H9 (cell line): Measurements from ENCODE around the gene FOXO1. TPM values are rescaled to one million over a fixed set of nuclear protein-coding genes. Genes with fewer than 3 reads are reported as not detected.

Experiments used
- DNase-seq: peaks from one replicate; pipeline ENCODE4 v3.0.0-alpha.2; 2017
- H2AFZ ChIP-seq: one replicate; pipeline ENCODE4 v1.6.1; 2013; ENCODE audit warnings: mild to moderate bottlenecking, low read length, control low read depth, moderate library complexity
- H2AK5ac ChIP-seq: 2 replicates; pipeline ENCODE4 v1.6.1; 2013; ENCODE audit warnings: low read length, control low read depth, mixed read lengths; ENCODE audit not compliant: insufficient read length
- H2BK120ac ChIP-seq: one replicate; pipeline ENCODE4 v1.6.1; 2013; ENCODE audit warnings: low read depth, mild to moderate bottlenecking, low read length, control low read depth, inconsistent platforms; ENCODE audit not compliant: poor library complexity, severe bottlenecking
- H2BK12ac ChIP-seq: 2 replicates; pipeline ENCODE4 v1.6.1; 2013; ENCODE audit warnings: low read length, control low read depth, mixed read lengths, low read depth; ENCODE audit not compliant: insufficient read length
- H2BK15ac ChIP-seq: 2 replicates; pipeline ENCODE4 v1.6.1; 2013; ENCODE audit warnings: low read depth, low read length, control low read depth
- H2BK20ac ChIP-seq: one replicate; pipeline ENCODE4 v1.6.1; 2013; ENCODE audit warnings: low read depth, mild to moderate bottlenecking, low read length, control low read depth, inconsistent platforms; ENCODE audit not compliant: poor library complexity, severe bottlenecking
- H2BK5ac ChIP-seq: 2 replicates; pipeline ENCODE4 v1.6.1; 2013; ENCODE audit warnings: low read length, control low read depth, mixed read lengths; ENCODE audit not compliant: insufficient read length
- H3K14ac ChIP-seq: 2 replicates; pipeline ENCODE4 v1.6.1; 2013; ENCODE audit warnings: low read length, control low read depth; ENCODE audit not compliant: insufficient read depth
- H3K18ac ChIP-seq: 2 replicates; pipeline ENCODE4 v1.6.1; 2013; ENCODE audit warnings: low read depth, mild to moderate bottlenecking, mixed read lengths, low read length, control low read depth; ENCODE audit not compliant: insufficient read length
- H3K23ac ChIP-seq: 2 replicates; pipeline ENCODE4 v1.6.1; 2013; ENCODE audit warnings: low read length, control low read depth, mixed read lengths, low read depth; ENCODE audit not compliant: insufficient read length
- H3K23me2 ChIP-seq: 2 replicates; pipeline ENCODE4 v1.6.1; 2013; ENCODE audit warnings: low read depth, mild to moderate bottlenecking, mixed read lengths, low read length, control low read depth; ENCODE audit not compliant: insufficient read length, poor library complexity, severe bottlenecking
- H3K27ac ChIP-seq: 2 replicates; pipeline ENCODE4 v1.5.1; 2013; ENCODE audit warnings: low read length, control low read depth, mixed read lengths, low read depth; ENCODE audit not compliant: insufficient read length
- H3K27me3 ChIP-seq: 2 replicates; pipeline ENCODE4 v1.6.1; 2013; ENCODE audit warnings: low read length, control low read depth, inconsistent platforms; ENCODE audit not compliant: insufficient read depth
- H3K4ac ChIP-seq: 2 replicates; pipeline ENCODE4 v1.6.1; 2013; ENCODE audit warnings: low read depth, mild to moderate bottlenecking, control low read depth, inconsistent platforms, low read length, moderate library complexity
- H3K4me1 ChIP-seq: 2 replicates; pipeline ENCODE4 v1.6.1; 2013; ENCODE audit warnings: low read length, control low read depth, inconsistent platforms; ENCODE audit not compliant: insufficient read depth
- H3K4me2 ChIP-seq: 2 replicates; pipeline ENCODE4 v1.6.1; 2013; ENCODE audit warnings: low read length, control low read depth, mixed read lengths; ENCODE audit not compliant: insufficient read length, insufficient read depth
- H3K56ac ChIP-seq: 2 replicates; pipeline ENCODE4 v1.6.1; 2013; ENCODE audit warnings: low read depth, mild to moderate bottlenecking, mixed read lengths, low read length, control low read depth; ENCODE audit not compliant: insufficient read length
- H3K79me1 ChIP-seq: 2 replicates; pipeline ENCODE4 v1.6.1; 2013; ENCODE audit warnings: low read depth, mild to moderate bottlenecking, moderate library complexity, low read length, control low read depth, inconsistent platforms; ENCODE audit not compliant: insufficient read depth, poor library complexity, severe bottlenecking
- H3K79me2 ChIP-seq: 2 replicates; pipeline ENCODE4 v1.6.1; 2013; ENCODE audit warnings: low read length, control low read depth, inconsistent platforms; ENCODE audit not compliant: insufficient read depth
- H3K9ac ChIP-seq: 2 replicates; pipeline ENCODE4 v1.6.1; 2013; ENCODE audit warnings: low read length, control low read depth, mixed read lengths; ENCODE audit not compliant: insufficient read length; ENCODE audit errors: extremely low read depth
- H3K9me3 ChIP-seq: one replicate; pipeline ENCODE4 v1.6.1; 2013; ENCODE audit warnings: low read depth, low read length, inconsistent platforms; ENCODE audit not compliant: control insufficient read depth
- H3T11ph ChIP-seq: one replicate; pipeline ENCODE4 v1.6.1; 2013; ENCODE audit warnings: mild to moderate bottlenecking, low read length, control low read depth, inconsistent platforms
- H4K20me1 ChIP-seq: one replicate; pipeline ENCODE4 v1.6.1; 2013; ENCODE audit not compliant: control insufficient read depth, insufficient read length, insufficient read depth
- H4K5ac ChIP-seq: 2 replicates; pipeline ENCODE4 v1.6.1; 2013; ENCODE audit warnings: low read depth, mild to moderate bottlenecking, mixed read lengths, low read length, control low read depth; ENCODE audit not compliant: insufficient read length
- H4K8ac ChIP-seq: replicated peaks from 2 replicates; pipeline ENCODE4 v1.6.1; 2013; ENCODE audit warnings: low read length, control low read depth, mixed read lengths, low read depth; ENCODE audit not compliant: insufficient read length
- H4K91ac ChIP-seq: 2 replicates; pipeline ENCODE4 v1.6.1; 2013; ENCODE audit warnings: low read depth, mild to moderate bottlenecking, moderate library complexity, mixed read lengths, low read length, control low read depth; ENCODE audit not compliant: insufficient read length
- H3K27ac Mint-ChIP-seq, 3 experiments: 2 replicates in 2 of 3; 3 replicates in 1 of 3; pipeline ENCODE4 v1.8.0; 2020 to 2021; ENCODE audit warnings: mixed read lengths in 3 of 3, mild to moderate bottlenecking in 1 of 3, moderate library complexity in 1 of 3
- H3K27me3 Mint-ChIP-seq: 2 replicates; pipeline ENCODE4 v1.8.0; 2021; ENCODE audit warnings: low read depth, mild to moderate bottlenecking, moderate library complexity, mixed read lengths
- H3K36me3 Mint-ChIP-seq, 3 experiments: 2 replicates in 2 of 3; 3 replicates in 1 of 3; pipeline ENCODE4 v1.8.0; 2020 to 2021; ENCODE audit warnings: low read depth in 3 of 3, mixed read lengths in 3 of 3; ENCODE audit not compliant: insufficient read depth in 1 of 3
- H3K4me1 Mint-ChIP-seq, 2 experiments: 2 replicates each; pipeline ENCODE4 v1.8.0; 2020; ENCODE audit warnings: mixed read lengths in 2 of 2
- H3K4me3 Mint-ChIP-seq, 2 experiments: 2 replicates in 1 of 2; 3 replicates in 1 of 2; pipeline ENCODE4 v1.8.0; 2020 to 2021; ENCODE audit warnings: mild to moderate bottlenecking in 2 of 2, mixed read lengths in 2 of 2, moderate library complexity in 1 of 2
- H3K9me3 Mint-ChIP-seq, 2 experiments: 2 replicates in 1 of 2; 3 replicates in 1 of 2; pipeline ENCODE4 v1.8.0; 2020; ENCODE audit warnings: mild to moderate bottlenecking in 2 of 2, mixed read lengths in 2 of 2, moderate library complexity in 1 of 2
- CTCF ChIP-seq: fragments of 200-600 bp; sonication (generic); conservative IDR thresholded peaks from 3 replicates; pipeline ENCODE4 v1.8.0; 2021; ENCODE audit warnings: antibody characterized with exemption, mild to moderate bottlenecking
- WGBS: extraction: QIAGEN DNeasy Blood & Tissue Kit; methylation state at CpG from one replicate; pipeline ENCODE4 v1.1.7; 2013; ENCODE audit warnings: missing lambda C conversion rate, low lambda C conversion rate, mixed read lengths; ENCODE audit not compliant: insufficient read length; ENCODE audit errors: extremely low coverage; 5-methylcytosine and 5-hydroxymethylcytosine counted together
- total RNA-seq: library from RNA; stranded (reverse); gene quantifications from 2 replicates; pipeline ENCODE4 v1.2.1, GENCODE V29; 2021

The FOXO1 gene
- total RNA-seq, 1 experiment from 2014 or later = 44.6 TPM

- H3K27ac Mint-ChIP-seq = peak overlapping the region; percentile 85 to 97 (median 87); a peak in 6 of 7 replicates
- H3K23me2 ChIP-seq = peaks cover 11% of the 10 kb centered on the region
- no peak overlapping the region for H3K4ac ChIP-seq
- peaks cover 50 to 67% of the 10 kb centered on the region in 2 experiments for H3K4me1 Mint-ChIP-seq
- H3K9ac ChIP-seq = no peak overlapping the region
- H2BK15ac ChIP-seq = no peak overlapping the region
- H3K56ac ChIP-seq = no peak overlapping the region
- H4K91ac ChIP-seq = no peak overlapping the region
- no peak overlapping the region for H2BK12ac ChIP-seq
- H3K27ac ChIP-seq = peak overlapping the region; percentile 73
- no peak overlapping the region for H2AFZ ChIP-seq
- no peak for TF ChIP-seq CTCF
- peak overlapping the region in 1 of 2 experiments; percentile 51; a peak in 1 of 5 replicates for H3K4me3 Mint-ChIP-seq
- peaks cover 64% of the 10 kb centered on the region; the same call in 1 of the 2 replicates for H3K79me2 ChIP-seq
- H2BK20ac ChIP-seq = no peak overlapping the region
- H2BK5ac ChIP-seq = peak overlapping the region; percentile 29
- H3K4me2 ChIP-seq = peak overlapping the region; percentile 22
- peaks cover 8% of the 10 kb centered on the region; the same call in 1 of the 2 replicates for H3K4me1 ChIP-seq
- no peak overlapping the region for H3K18ac ChIP-seq
- DNase-seq = no peak
- no peak overlapping the region for H4K5ac ChIP-seq
- H3K27me3 ChIP-seq = no peaks in the 10 kb centered on the region
- no peak overlapping the region for H3T11ph ChIP-seq
- peaks cover 17 to 39% (median 25%) of the 10 kb centered on the region in 3 experiments for H3K36me3 Mint-ChIP-seq
- H3K14ac ChIP-seq = no peak overlapping the region
- peaks cover 4 to 8% of the 10 kb centered on the region in 2 experiments; a peak in 3 of 5 replicates for H3K9me3 Mint-ChIP-seq
- H2BK120ac ChIP-seq = no peak overlapping the region
- no peak overlapping the region for H2AK5ac ChIP-seq
- no peaks in the 10 kb centered on the region for H3K79me1 ChIP-seq
- H3K9me3 ChIP-seq = no peaks in the 10 kb centered on the region
- no peak overlapping the region for H4K8ac ChIP-seq
- no peak overlapping the region for H3K23ac ChIP-seq
- H3K27me3 Mint-ChIP-seq = no peaks in the 10 kb centered on the region
- no peaks in the 10 kb centered on the region for H4K20me1 ChIP-seq
- no CpG with 5 or more reads among the region's 4 CpGs for WGBS
These were observed 6.2 kb downstream of the FOXO1 start for GRCh38 chr13:40660141-40660664.
